ENCODE measurements around the gene RCN1. TPM values are rescaled to one million over a fixed set of nuclear protein-coding genes. Genes with fewer than 3 reads are reported as not detected.

The RCN1 gene
- total and polyA plus RNA-seq, 9 of the 15 experiments (the other 6 are each of a cell fraction or from before 2014, with no cell fraction given): 2.1 to 8.7 (median 7.2) TPM

GRCh38 chr11:32113920-32114203, 23.0 kb downstream of the RCN1 start:
- TF ChIP-seq THRB (CRISPR knock-in tag; conservative IDR thresholded peaks at IDR 0.05) (no peak), SREBF1 (IDR thresholded peaks at IDR 0.05; ENCODE audit: borderline replicate concordance, low read depth, low read length) (no peak), GTF2B (IDR thresholded peaks at IDR 0.05; ENCODE audit: extremely low read depth, insufficient read length) (no peak), MTA3 (IDR thresholded peaks at IDR 0.05; ENCODE audit: borderline replicate concordance) (no peak), NFRKB (IDR thresholded peaks at IDR 0.05; ENCODE audit: low read depth) (no peak), ZNF766 (CRISPR knock-in tag; conservative IDR thresholded peaks at IDR 0.05) (no peak), RBM25 (IDR thresholded peaks at IDR 0.05; ENCODE audit: low read depth, low read length, severe bottlenecking) (no peak), SRSF3 (IDR thresholded peaks at IDR 0.05; ENCODE audit: insufficient read depth, low read length) (no peak), TFAP4 (CRISPR knock-in tag; IDR thresholded peaks at IDR 0.05; ENCODE audit: borderline replicate concordance) (no peak), KLF16 (IDR thresholded peaks at IDR 0.05) (no peak), BRF2 (IDR thresholded peaks at IDR 0.05; ENCODE audit: borderline replicate concordance, insufficient read depth, insufficient read length) (no peak), KAT8 (IDR thresholded peaks at IDR 0.05; ENCODE audit: low read depth) (no peak), NFATC3 (IDR thresholded peaks at IDR 0.05) (no peak), RBM15 (IDR thresholded peaks at IDR 0.05; ENCODE audit: insufficient read depth, low read length) (no peak), TAF9B (IDR thresholded peaks at IDR 0.05; ENCODE audit: partially characterized antibody) (no peak), MEIS2 (IDR thresholded peaks at IDR 0.05; ENCODE audit: partially characterized antibody) (no peak)
- no TSS peak for BruUV-seq (replicated peaks)
- Histone ChIP-seq H3K4me1 (replicated peaks in 1 of 2; ENCODE audit: control insufficient read depth in 2 of 2, insufficient read depth in 2 of 2, low read length in 2 of 2) (no peaks in the 10 kb centered on the region), H3K79me2 (ENCODE audit: control insufficient read depth, insufficient read depth, low read length) (no peaks in the 10 kb centered on the region), H3K27me3 (ENCODE audit: control insufficient read depth in 2 of 2, insufficient read depth in 2 of 2, low read length in 2 of 2) (no peaks in the 10 kb centered on the region; a peak in 2 of 5 replicates), H3K9ac (ENCODE audit: insufficient read depth in 1 of 2, low read depth in 2 of 2, low read length in 2 of 2) (no peak overlapping the region), H3K4me3 (no peak overlapping the region), H4K20me1 (replicated peaks; ENCODE audit: control insufficient read depth, insufficient read depth, low read length) (no peaks in the 10 kb centered on the region), H3K9me3 (replicated peaks; ENCODE audit: control insufficient read depth, insufficient read depth, low read depth, low read length) (no peaks in the 10 kb centered on the region), H3K4me2 (ENCODE audit: insufficient read depth, low read length) (no peak overlapping the region), H2AFZ (ENCODE audit: low read depth, low read length) (no peak overlapping the region), H3K9me1 (ENCODE audit: control insufficient read depth, insufficient read depth, low read length) (no peaks in the 10 kb centered on the region), H3K36me3 (ENCODE audit: control insufficient read depth, insufficient read depth, low read length) (no peaks in the 10 kb centered on the region), H3K27ac (ENCODE audit: extremely low read depth, low read depth, low read length) (no peak overlapping the region)
- POLR2A ChIA-PET: interaction anchor here (1.4 kb wide), 1 partner anchor 10 kb away, joined by 4 read pairs; no protein-coding TSS in a partner anchor
- in situ Hi-C loops (cut with MboI) (no loop called here), intact Hi-C loops (cut with micrococcal nuclease) (no loop called here)
- CTCF ChIA-PET (ENCODE audit: low intra/inter-chr PET ratio): no interaction called here
- ATAC-seq: no peak
- no peak for FAIRE-seq
- 0% methylated on average over 2 of the region's 2 CpGs for WGBS (ENCODE audit: insufficient coverage, low coverage, missing lambda C conversion rate)
- DNase-seq (ENCODE audit: extremely low read depth in 1 of 4, low spot score in 3 of 4): no peak
